AG04450 (cell line): Measurements from ENCODE around the gene ERP29. TPM values are rescaled to one million over a fixed set of nuclear protein-coding genes. Genes with fewer than 3 reads are reported as not detected.

Experiments used
- CTCF ChIA-PET: fragments of 300-600, 350-600 bp; formaldehyde crosslinking; extraction: SDS; loops from one replicate; lab custom pipeline; 2022; ENCODE audit warnings: antibody characterized with exemption, inconsistent platforms; lab: Charles Lee
- POLR2A ChIA-PET: fragments of 350-600 bp; formaldehyde crosslinking; extraction: SDS; loops from one replicate; lab custom pipeline; 2021; ENCODE audit warnings: antibody characterized with exemption, inconsistent platforms; lab: Yijun Ruan, JAX
- DNase-seq: peaks from one replicate; pipeline ENCODE4 v3.0.0-alpha.2; 2011; ENCODE audit warnings: low read depth, low spot score
- H3K27ac ChIP-seq: one replicate; pipeline ENCODE4 v1.5.1; 2012; ENCODE audit warnings: low read depth, low read length, control low read depth
- H3K27me3 ChIP-seq: one replicate; pipeline ENCODE4 v1.6.0; 2012; ENCODE audit warnings: low read length; ENCODE audit not compliant: control insufficient read depth, insufficient read depth
- H3K4me3 ChIP-seq: 2 replicates; pipeline ENCODE4 v1.5.1; 2011; ENCODE audit warnings: mild to moderate bottlenecking, low read depth, low read length, control low read depth
- H3K9me3 ChIP-seq: 2 replicates; pipeline ENCODE4 v1.5.1; 2012; ENCODE audit warnings: low read length; ENCODE audit not compliant: control insufficient read depth, insufficient read depth
- polyA plus RNA-seq: library from polyadenylated mRNA; depleted of rRNA; stranded (reverse); fragments of >200 nt; gene quantifications from 2 replicates; pipeline ENCODE4 v1.2.3, GENCODE V29; 2011
- TF ChIP-seq, protein P1 (sequence below): IDR thresholded peaks from 2 replicates; pipeline ENCODE4 v1.5.1; 2011; ENCODE audit warnings: low read depth, low read length, control low read depth, inconsistent platforms

Gene ERP29
- polyA plus RNA-seq, 1 experiment, result 125 TPM

DNA sequence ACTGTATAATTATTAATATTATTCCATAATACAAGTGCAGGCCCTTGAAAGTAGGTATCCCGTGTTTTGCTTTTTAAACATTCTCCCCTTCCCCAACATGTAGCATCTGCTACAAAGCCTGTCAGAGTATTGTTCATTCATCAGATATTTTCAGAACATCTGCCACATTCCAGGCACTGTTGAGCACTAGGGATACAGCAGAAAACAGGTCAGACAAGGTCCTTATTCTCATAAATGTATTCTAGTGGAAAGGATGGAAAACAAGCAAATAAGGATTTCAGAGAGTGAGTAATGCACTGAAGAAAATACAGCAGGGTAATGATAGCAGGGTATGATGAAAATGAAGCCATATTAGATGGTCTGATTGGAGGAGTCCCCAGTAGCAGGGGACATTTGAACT, 3.8 kb downstream of the ERP29 start:
- H3K9me3 ChIP-seq, result peaks cover 8% of the 10 kb centered on the region; the same call in 1 of the 2 replicates
- no peak overlapping the region for H3K4me3 ChIP-seq
- ChIA-PET POLR2A (no interaction called here), CTCF (interaction anchor here (1.1 kb wide), 1 partner anchor 72 kb away, joined by 5 read pairs; no protein-coding TSS in a partner anchor)
- no peaks in the 10 kb centered on the region for H3K27me3 ChIP-seq
- no peak overlapping the region for H3K27ac ChIP-seq
- TF ChIP-seq, protein P1, sequence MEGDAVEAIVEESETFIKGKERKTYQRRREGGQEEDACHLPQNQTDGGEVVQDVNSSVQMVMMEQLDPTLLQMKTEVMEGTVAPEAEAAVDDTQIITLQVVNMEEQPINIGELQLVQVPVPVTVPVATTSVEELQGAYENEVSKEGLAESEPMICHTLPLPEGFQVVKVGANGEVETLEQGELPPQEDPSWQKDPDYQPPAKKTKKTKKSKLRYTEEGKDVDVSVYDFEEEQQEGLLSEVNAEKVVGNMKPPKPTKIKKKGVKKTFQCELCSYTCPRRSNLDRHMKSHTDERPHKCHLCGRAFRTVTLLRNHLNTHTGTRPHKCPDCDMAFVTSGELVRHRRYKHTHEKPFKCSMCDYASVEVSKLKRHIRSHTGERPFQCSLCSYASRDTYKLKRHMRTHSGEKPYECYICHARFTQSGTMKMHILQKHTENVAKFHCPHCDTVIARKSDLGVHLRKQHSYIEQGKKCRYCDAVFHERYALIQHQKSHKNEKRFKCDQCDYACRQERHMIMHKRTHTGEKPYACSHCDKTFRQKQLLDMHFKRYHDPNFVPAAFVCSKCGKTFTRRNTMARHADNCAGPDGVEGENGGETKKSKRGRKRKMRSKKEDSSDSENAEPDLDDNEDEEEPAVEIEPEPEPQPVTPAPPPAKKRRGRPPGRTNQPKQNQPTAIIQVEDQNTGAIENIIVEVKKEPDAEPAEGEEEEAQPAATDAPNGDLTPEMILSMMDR, result no peak
- DNase-seq, result no peak

DNA sequence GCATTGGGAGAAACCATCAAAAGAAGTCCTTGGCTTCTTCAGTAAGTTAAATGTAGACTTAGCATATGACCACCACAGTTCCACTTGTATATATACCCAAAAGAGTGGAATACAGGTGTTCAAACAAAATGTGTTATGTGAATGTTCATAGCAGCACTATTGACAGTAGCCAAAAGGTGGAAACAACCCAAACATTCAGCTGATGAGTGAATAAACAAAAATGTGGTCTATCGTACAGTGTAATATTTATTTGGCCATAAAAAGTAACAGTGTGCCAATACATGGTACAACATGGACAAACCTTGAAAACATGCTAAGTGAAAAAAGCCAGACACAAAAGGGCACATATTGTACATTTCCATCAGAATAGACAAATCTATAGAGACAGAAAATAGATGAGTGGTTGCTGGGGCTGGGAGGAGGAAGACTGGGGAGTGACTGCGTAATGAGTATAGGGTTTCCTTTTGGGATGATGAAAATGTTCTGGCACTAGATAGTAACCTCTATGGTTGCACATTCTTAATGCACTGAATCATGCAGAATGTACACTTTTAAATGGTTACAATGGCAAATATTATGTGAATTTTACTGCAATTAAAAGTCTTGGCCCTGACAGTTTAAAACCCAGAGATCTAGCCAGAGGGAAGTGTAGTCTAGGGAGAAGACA, 5.5 kb downstream of the ERP29 start:
- DNase-seq, result peak; percentile 50
- Histone ChIP-seq H3K27ac (peak overlapping the region; percentile 84), H3K9me3 (peaks cover 5% of the 10 kb centered on the region; the same call in 1 of the 2 replicates), H3K27me3 (no peaks in the 10 kb centered on the region), H3K4me3 (no peak overlapping the region)
- TF ChIP-seq, protein P1, result no peak
- ChIA-PET CTCF (interaction anchor here (1.1 kb wide), 1 partner anchor 74 kb away, joined by 4 read pairs; no protein-coding TSS in a partner anchor), POLR2A (no interaction called here)

DNA sequence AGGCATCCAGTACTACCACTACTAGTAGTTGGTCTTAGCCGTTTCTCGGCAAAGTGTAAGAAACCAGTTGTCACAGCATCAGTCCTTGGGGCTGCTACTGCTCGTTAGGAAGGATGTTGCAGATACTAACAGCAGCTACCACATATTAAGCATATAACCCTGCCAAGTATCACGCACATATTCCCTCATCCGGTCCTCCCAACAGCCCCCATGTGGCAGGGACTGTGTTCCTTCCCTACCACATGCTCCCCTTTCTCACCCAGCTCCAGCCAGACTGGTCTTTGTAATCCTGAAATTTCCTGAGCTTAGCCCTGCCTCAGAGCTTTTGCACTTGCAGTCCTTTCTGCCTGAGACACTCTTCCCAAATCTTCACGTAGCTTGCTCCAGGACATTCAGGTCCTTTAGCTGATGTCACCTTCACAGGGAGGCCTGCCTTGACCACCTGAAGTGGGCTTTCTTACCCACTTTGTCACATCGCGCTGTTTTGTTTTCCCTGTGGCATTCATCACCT, 7.8 kb downstream of the ERP29 start:
- Histone ChIP-seq H3K4me3 (no peak overlapping the region), H3K27ac (no peak overlapping the region), H3K9me3 (no peaks in the 10 kb centered on the region), H3K27me3 (no peaks in the 10 kb centered on the region)
- ChIA-PET POLR2A (interaction anchor here (0.6 kb wide), 1 partner anchor 49 kb away, joined by 3 read pairs; no protein-coding TSS in a partner anchor), CTCF (interaction anchor here (0.6 to 1.1 kb wide), 3 partner anchors 12 to 77 kb away, joined by 3 to 4 read pairs (median 3); no protein-coding TSS in a partner anchor)
- TF ChIP-seq, protein P1, result no peak
- DNase-seq, result no peak

DNA sequence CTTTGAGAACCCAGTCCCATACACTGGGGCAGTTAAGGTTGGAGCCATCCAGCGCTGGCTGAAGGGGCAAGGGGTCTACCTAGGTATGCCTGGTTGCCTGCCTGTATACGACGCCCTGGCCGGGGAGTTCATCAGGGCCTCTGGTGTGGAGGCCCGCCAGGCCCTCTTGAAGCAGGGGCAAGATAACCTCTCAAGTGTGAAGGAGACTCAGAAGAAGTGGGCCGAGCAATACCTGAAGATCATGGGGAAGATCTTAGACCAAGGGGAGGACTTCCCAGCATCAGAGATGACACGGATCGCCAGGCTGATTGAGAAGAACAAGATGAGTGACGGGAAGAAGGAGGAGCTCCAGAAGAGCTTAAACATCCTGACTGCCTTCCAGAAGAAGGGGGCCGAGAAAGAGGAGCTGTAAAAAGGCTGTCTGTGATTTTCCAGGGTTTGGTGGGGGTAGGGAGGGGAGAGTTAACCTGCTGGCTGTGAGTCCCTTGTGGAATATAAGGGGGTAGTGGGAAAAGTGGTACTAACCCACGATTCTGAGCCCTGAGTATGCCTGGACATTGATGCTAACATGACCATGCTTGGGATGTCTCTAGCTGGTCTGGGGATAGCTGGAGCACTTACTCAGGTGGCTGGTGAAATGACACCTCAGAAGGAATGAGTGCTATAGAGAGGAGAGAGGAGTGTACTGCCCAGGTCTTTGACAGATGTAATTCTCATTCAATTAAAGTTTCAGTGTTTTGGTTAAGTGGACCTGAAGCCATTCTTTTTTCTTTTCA, 9.2 kb downstream of the ERP29 start:
- no peaks in the 10 kb centered on the region for H3K27me3 ChIP-seq
- no peak overlapping the region for H3K4me3 ChIP-seq
- POLR2A ChIA-PET, result interaction anchor here (0.7 kb wide), 1 partner anchor 9 kb away, joined by 5 read pairs; the partner anchor contains the start of gene ERP29
- CTCF ChIA-PET, result interaction anchor here (1.2 kb wide), 1 partner anchor 8 kb away, joined by 4 read pairs; no protein-coding TSS in a partner anchor
- TF ChIP-seq, protein P1, result no peak
- H3K27ac ChIP-seq, result no peak overlapping the region
- no peaks in the 10 kb centered on the region for H3K9me3 ChIP-seq
- DNase-seq, result no peak
